T-helper 2 cell treated with Interferon-gamma antibody and Interleukin-4, amounts not matched to agents 100 ng/mL and 5 ng/mL, for 36 hours (primary cell): ENCODE results near the gene VASH1. TPM values are rescaled to one million over a fixed set of nuclear protein-coding genes. Genes with fewer than 3 reads are reported as not detected.

ENCODE experiments used
- intact Hi-C: fragments of 100-400 bp; cut with micrococcal nuclease; formaldehyde crosslinking; loops from one replicate; pipeline ENCODE4 v1.15.1; 2023
- total RNA-seq: library from RNA; stranded (reverse); gene quantifications from 2 replicates; pipeline ENCODE4 v1.2.3, GENCODE V29; 2022

Gene VASH1
- total RNA-seq, 1 donor from 2014 or later, result 5.8 TPM

GRCh38 chr14:76827696-76828296 lies 66.5 kb downstream of the VASH1 start:
- intact Hi-C loops, result no loop called here

- intact Hi-C loops, result no loop called here
Observed at GRCh38 chr14:76828339-76829012, 67.2 kb downstream of the VASH1 start.

- intact Hi-C loops, result no loop called here
Observed at GRCh38 chr14:76829013-76829365, 67.7 kb downstream of the VASH1 start.

- intact Hi-C loops, result no loop called here
Observed at GRCh38 chr14:76829650-76830421, 68.6 kb downstream of the VASH1 start.

- intact Hi-C loops, result no loop called here
Observed at GRCh38 chr14:76830556-76830955, 69.3 kb downstream of the VASH1 start.

GRCh38 chr14:76832503-76832988 lies 71.3 kb downstream of the VASH1 start:
- intact Hi-C loops, result no loop called here

Other genes starting within 250 kb of the VASH1 start
- gene ANGEL1, start 51.4 kb downstream of the VASH1 start, total RNA-seq, result 11.3 and 12.1 TPM in 2 replicates
- not detected in 2 replicates for gene LRRC74A, start 64.9 kb downstream of the VASH1 start, total RNA-seq